ENCODE measurements around the gene XAGE2. TPM values are rescaled to one million over a fixed set of nuclear protein-coding genes. Genes with fewer than 3 reads are reported as not detected.
"Not testable (repeated sequence)": the region's sequence is repeated elsewhere in the genome, so short reads cannot be mapped to it uniquely, and the experiment has no call there.

XAGE2 gene, protein sequence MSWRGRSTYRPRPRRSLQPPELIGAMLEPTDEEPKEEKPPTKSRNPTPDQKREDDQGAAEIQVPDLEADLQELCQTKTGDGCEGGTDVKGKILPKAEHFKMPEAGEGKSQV
- not detected for total RNA-seq

DNA sequence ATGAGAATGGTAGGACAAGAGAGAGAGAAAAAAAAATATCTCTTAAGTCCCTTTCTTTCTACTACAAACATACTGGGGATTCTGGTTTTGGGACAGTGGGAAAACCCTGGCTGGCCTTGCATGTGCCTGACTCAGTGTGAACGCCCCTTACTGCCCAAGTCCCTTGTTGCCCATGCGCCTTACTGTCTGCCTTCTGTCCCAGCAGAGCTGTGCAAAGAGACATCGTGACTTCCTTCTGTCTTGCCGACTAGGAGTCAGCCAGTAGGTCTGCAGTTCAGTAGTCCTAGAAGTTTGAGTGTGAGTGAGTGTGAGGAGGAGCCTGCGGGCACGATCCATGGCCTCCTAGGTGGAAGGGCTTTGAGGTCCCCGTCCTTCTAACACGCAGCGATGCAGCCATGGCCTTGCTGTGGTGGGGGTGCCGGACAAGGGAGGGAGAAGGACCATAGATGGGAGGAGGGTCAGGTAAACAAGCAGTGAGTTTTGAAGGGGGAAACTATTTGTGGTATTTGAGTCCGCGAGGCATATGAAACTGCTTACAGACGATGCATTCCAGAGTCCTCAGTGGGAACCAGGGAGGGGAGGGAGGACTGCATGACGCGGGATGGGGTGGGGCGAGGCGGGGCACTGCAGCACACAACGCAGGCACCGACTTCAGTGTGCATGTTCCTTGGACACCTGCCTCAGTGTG lies at the start of gene XAGE2:
TSS of gene XAGE2 (plus strand) at position 654 of the 688 bp plus-strand sequence. CDS start 994 bp downstream, outside the sequence.
- Histone ChIP-seq H3K27ac (replicated peaks in 1 of 4) (no peak within 1 kb of the TSS), H3K4me3 (no peak within 1 kb of the TSS), H3K27me3 (no peaks in the 10 kb centered on the region), H3K36me3 (no peaks in the 10 kb centered on the region), H3K9me3 (no peaks in the 10 kb centered on the region), H3K4me1 (no peaks in the 10 kb centered on the region)
- intact Hi-C loops (cut with DNase I) = no loop called here
- DNase-seq (ENCODE audit: extremely low spot score) = no peak
- 79% methylated on average over 19 of the region's 19 CpGs for WGBS
- no peak for TF ChIP-seq EP300 (IDR thresholded peaks at IDR 0.05)
- TF ChIP-seq, protein P1, sequence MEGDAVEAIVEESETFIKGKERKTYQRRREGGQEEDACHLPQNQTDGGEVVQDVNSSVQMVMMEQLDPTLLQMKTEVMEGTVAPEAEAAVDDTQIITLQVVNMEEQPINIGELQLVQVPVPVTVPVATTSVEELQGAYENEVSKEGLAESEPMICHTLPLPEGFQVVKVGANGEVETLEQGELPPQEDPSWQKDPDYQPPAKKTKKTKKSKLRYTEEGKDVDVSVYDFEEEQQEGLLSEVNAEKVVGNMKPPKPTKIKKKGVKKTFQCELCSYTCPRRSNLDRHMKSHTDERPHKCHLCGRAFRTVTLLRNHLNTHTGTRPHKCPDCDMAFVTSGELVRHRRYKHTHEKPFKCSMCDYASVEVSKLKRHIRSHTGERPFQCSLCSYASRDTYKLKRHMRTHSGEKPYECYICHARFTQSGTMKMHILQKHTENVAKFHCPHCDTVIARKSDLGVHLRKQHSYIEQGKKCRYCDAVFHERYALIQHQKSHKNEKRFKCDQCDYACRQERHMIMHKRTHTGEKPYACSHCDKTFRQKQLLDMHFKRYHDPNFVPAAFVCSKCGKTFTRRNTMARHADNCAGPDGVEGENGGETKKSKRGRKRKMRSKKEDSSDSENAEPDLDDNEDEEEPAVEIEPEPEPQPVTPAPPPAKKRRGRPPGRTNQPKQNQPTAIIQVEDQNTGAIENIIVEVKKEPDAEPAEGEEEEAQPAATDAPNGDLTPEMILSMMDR (IDR thresholded peaks at IDR 0.05) = no peak
- TF ChIP-seq POLR2AphosphoS5 (IDR thresholded peaks at IDR 0.05) = no peak
- no peak for TF ChIP-seq POLR2A (IDR thresholded peaks at IDR 0.05; ENCODE audit: low read depth)

DNA sequence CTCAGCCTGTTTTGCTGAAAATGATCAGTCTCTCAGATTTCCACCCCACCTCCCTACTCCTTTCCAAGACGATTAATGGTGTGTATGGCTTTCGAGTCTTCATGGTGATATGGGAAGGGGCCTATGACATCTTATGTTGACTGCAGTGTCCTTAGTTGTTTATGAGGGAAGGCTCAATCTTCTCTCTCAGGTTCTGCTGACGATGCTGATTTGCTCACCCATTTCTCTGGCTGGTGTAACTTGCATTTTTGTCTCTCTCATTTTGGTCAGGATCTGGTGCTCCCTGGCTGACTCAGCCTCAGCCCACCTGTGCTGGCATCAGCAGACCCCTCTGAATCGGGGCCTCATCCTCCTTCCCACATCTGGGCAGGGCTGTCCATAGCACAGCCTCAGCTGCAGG lies 31.4 kb upstream of the XAGE2 start:
- Histone ChIP-seq H3K4me3 (no peak overlapping the region), H3K9me3 (peaks cover 0 to 18% (median 0%) of the 10 kb centered on the region in 4 donors), H3K4me1 (no peaks in the 10 kb centered on the region), H3K36me3 (no peaks in the 10 kb centered on the region), H3K27ac (replicated peaks in 1 of 4) (no peak overlapping the region), H3K27me3 (no peaks in the 10 kb centered on the region)
- no peak for DNase-seq (ENCODE audit: extremely low spot score)
- WGBS = 56% methylated on average over 4 of the region's 4 CpGs
- TF ChIP-seq, protein P1 (IDR thresholded peaks at IDR 0.05) = no peak
- TF ChIP-seq POLR2A (IDR thresholded peaks at IDR 0.05; ENCODE audit: low read depth) = no peak
- TF ChIP-seq POLR2AphosphoS5 (IDR thresholded peaks at IDR 0.05) = no peak
- no peak for TF ChIP-seq EP300 (IDR thresholded peaks at IDR 0.05)
- intact Hi-C loops (cut with DNase I) = no loop called here

DNA sequence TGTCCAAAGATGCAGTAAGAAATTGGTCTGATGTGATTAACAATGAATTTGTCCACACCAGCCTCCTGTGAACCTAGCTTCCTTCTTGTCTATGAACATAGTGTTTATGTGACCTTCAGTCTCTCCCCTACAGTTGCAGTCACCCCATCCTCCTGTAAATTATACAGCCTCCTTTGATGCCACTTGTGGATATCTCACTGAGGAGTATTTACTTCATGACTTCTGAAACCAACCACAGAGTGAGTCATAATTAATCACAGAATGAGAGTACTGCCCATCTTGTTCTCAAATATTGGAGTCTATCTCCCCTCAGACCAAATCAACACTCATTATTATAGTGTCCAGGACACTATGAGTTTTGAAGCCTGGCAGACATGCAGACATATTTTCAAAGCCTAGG lies 27.3 kb upstream of the XAGE2 start:
- no peaks in the 10 kb centered on the region for H3K4me1 ChIP-seq
- no peak overlapping the region for H3K4me3 ChIP-seq
- no peaks in the 10 kb centered on the region for H3K9me3 ChIP-seq
- H3K27ac ChIP-seq (replicated peaks in 1 of 4) = no peak overlapping the region
- no peak for DNase-seq (ENCODE audit: extremely low spot score)
- H3K36me3 ChIP-seq = no peaks in the 10 kb centered on the region
- peaks cover 0 to 2% (median 0%) of the 10 kb centered on the region in 4 donors for H3K27me3 ChIP-seq
- intact Hi-C loops (cut with DNase I) = no loop called here
- TF ChIP-seq EP300 (IDR thresholded peaks at IDR 0.05) = no peak
- TF ChIP-seq, protein P1 (IDR thresholded peaks at IDR 0.05) = no peak
- TF ChIP-seq POLR2AphosphoS5 (IDR thresholded peaks at IDR 0.05) = no peak
- no peak for TF ChIP-seq POLR2A (IDR thresholded peaks at IDR 0.05; ENCODE audit: low read depth)

DNA sequence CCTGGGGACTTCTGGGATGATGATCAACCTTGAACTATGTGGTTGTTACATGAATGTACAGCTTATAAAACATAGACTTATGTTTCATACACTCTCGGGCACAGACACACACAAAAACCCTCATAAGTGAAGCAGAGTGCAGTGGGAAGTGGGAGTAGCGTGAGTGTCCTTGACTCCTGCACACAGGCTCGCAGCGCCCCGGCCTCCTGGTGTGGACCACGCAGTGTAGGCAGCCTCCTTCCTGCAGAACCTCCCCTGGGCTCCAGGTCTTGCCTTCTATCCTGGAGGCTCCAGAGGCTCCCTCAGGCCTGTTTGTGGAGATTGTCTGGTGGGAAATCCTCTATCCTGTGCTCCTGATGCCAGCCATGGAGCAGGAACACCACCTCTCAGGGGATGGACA lies 25.7 kb upstream of the XAGE2 start:
- H3K36me3 ChIP-seq; intact Hi-C loops (cut with DNase I); H3K9me3 ChIP-seq; H3K27ac ChIP-seq (replicated peaks in 1 of 4); H3K27me3 ChIP-seq; H3K4me1 ChIP-seq; DNase-seq (ENCODE audit: extremely low spot score); H3K4me3 ChIP-seq: not testable (repeated sequence)
- WGBS = 78% methylated on average over 5 of the region's 6 CpGs

DNA sequence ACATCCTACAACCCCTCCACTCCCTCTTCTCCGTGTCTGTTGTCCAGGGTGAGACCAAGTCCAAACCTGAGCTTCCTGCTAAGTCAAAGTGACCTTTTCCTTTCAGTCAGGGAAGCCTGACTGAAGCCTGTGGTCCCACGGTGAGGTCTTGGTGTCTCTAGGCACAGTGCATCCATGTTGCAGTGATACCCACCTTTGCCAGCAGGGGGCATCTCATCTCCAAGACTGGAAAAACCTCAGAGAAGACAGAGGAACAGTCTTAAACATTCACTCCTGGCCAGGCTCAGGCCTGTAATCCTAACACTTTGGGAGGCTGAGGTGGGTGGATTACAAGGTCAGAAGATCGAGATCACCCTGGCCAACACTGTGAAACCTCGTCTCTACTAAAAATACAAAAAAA lies 23.4 kb upstream of the XAGE2 start:
- H3K9me3 ChIP-seq; DNase-seq (ENCODE audit: extremely low spot score); H3K4me1 ChIP-seq; H3K4me3 ChIP-seq; intact Hi-C loops (cut with DNase I); H3K27me3 ChIP-seq; H3K36me3 ChIP-seq; H3K27ac ChIP-seq (replicated peaks in 1 of 4): not testable (repeated sequence)
- TF ChIP-seq, protein P1 (IDR thresholded peaks at IDR 0.05) = peak in 2 of 3 experiments; percentile 19 to 28
- WGBS = 19% methylated on average over 4 of the region's 4 CpGs
